HEK293T (cell line): ENCODE results near the gene TRDMT1.

Experiments used
- CTCF ChIA-PET: fragments of 350-600 bp; formaldehyde crosslinking; extraction: SDS; loops from one replicate; lab custom pipeline; 2021; ENCODE audit warnings: antibody characterized with exemption, inconsistent platforms; lab: Yijun Ruan, JAX
- POLR2A ChIA-PET: fragments of 350-600 bp; formaldehyde crosslinking; extraction: SDS; loops from one replicate; lab custom pipeline; 2020; ENCODE audit warnings: antibody characterized with exemption, inconsistent platforms; lab: Yijun Ruan, JAX
- DNase-seq: peaks from one replicate; pipeline ENCODE4 v3.0.0; 2012; ENCODE audit warnings: mixed read lengths; ENCODE audit errors: extremely low spot score
- ARNT ChIP-seq: fragments of 450-650 bp; IDR thresholded peaks from 2 replicates; pipeline ENCODE4 v1.6.1; 2017; ENCODE audit warnings: mild to moderate bottlenecking
- BHLHE40 ChIP-seq: fragments of 450-650 bp; IDR thresholded peaks from 2 replicates; pipeline ENCODE4 v1.6.1; 2016; ENCODE audit warnings: mild to moderate bottlenecking, moderate library complexity, borderline replicate concordance
- CTBP1 ChIP-seq: fragments of 450-650 bp; IDR thresholded peaks from 2 replicates; pipeline ENCODE4 v1.6.1; 2016; ENCODE audit warnings: borderline replicate concordance
- ELF4 ChIP-seq: fragments of 450-650 bp; IDR thresholded peaks from 2 replicates; pipeline ENCODE4 v1.6.1; 2017; ENCODE audit warnings: antibody characterized with exemption
- FOXA1 ChIP-seq: fragments of 450-650 bp; IDR thresholded peaks from 2 replicates; pipeline ENCODE4 v1.6.1; 2016; ENCODE audit warnings: mild to moderate bottlenecking
- FOXK2 ChIP-seq: fragments of 450-650 bp; IDR thresholded peaks from 2 replicates; pipeline ENCODE4 v1.6.1; 2016; ENCODE audit warnings: mild to moderate bottlenecking
- FOXM1 ChIP-seq: fragments of 450-650 bp; IDR thresholded peaks from 2 replicates; pipeline ENCODE4 v1.6.1; 2017; ENCODE audit warnings: mild to moderate bottlenecking, borderline replicate concordance
- HDGF ChIP-seq: fragments of 450-650 bp; IDR thresholded peaks from 2 replicates; pipeline ENCODE4 v1.6.1; 2017; ENCODE audit warnings: antibody characterized with exemption, borderline replicate concordance
- L3MBTL2 ChIP-seq: fragments of 450-650 bp; conservative IDR thresholded peaks from 2 replicates; pipeline ENCODE4 v1.6.1; 2016; ENCODE audit warnings: mild to moderate bottlenecking
- LEF1 ChIP-seq: fragments of 450-650 bp; IDR thresholded peaks from 2 replicates; pipeline ENCODE4 v1.6.1; 2017; ENCODE audit warnings: mild to moderate bottlenecking, borderline replicate concordance
- NFRKB ChIP-seq: fragments of 450-650 bp; IDR thresholded peaks from 2 replicates; pipeline ENCODE4 v1.6.1; 2016; ENCODE audit warnings: mild to moderate bottlenecking, moderate library complexity
- SP1 ChIP-seq: fragments of 450-650 bp; IDR thresholded peaks from 2 replicates; pipeline ENCODE4 v1.6.1; 2017
- SUZ12 ChIP-seq: fragments of 450-650 bp; IDR thresholded peaks from 2 replicates; pipeline ENCODE4 v1.6.1; 2016; ENCODE audit warnings: mild to moderate bottlenecking
- TARDBP ChIP-seq: fragments of 450-650 bp; IDR thresholded peaks from 2 replicates; pipeline ENCODE4 v1.6.1; 2016
- ZNF384 ChIP-seq: fragments of 450-650 bp; IDR thresholded peaks from 2 replicates; pipeline ENCODE4 v1.6.1; 2016
- TF ChIP-seq, protein P1 (sequence below): fragments of 450-650 bp; IDR thresholded peaks from 2 replicates; pipeline ENCODE4 v1.6.1; 2016

Gene TRDMT1

DNA sequence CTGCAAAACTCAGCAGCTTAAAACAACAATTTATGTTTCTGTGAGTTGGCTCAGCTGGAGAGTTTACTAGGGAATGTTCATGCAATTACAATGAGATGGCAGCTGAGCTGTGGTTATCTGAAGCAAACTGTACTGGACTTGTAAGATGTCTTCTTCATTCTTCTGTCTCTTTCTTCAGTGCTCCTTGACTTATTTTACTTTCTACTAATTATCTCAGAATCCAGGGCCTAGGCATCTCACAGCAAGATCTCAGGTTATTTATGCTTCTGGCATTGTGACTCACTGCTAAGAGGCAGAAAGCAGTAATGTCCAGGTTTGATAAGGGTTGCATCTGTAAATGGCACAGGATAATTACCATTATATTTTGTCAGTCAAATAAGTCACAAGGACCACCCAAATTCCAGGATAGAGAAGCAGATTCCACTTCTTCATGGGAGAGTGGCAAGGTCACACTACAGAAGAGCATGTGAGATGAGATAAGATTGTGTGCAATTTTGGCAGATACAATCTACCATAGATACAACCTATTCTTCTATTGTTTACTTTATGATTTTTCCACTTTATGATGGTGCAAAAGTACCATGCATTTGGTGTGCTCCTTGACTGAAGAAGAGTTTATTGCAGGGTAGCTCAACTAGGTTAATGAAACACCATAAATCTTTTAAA is 43.4 kb upstream of the TRDMT1 start:
- DNase-seq, result no peak
- ChIA-PET CTCF (interaction anchor here (0.5 to 0.6 kb wide), 3 partner anchors 14 to 493 kb away, joined by 3 read pairs; no protein-coding TSS in a partner anchor), POLR2A (interaction anchor here (4.7 kb wide), 1 partner anchor 15 kb away, joined by 27 read pairs; the partner anchor contains the start of gene VIM)
- TF ChIP-seq ZNF384, result no peak
- no peak for TF ChIP-seq ELF4
- TF ChIP-seq TARDBP, result no peak
- no peak for TF ChIP-seq SUZ12
- no peak for TF ChIP-seq HDGF
- TF ChIP-seq FOXK2, result no peak
- TF ChIP-seq CTBP1, result no peak
- no peak for TF ChIP-seq FOXA1
- no peak for TF ChIP-seq NFRKB
- TF ChIP-seq ARNT, result no peak
- no peak for TF ChIP-seq FOXM1
- no peak for TF ChIP-seq L3MBTL2
- TF ChIP-seq, protein P1, sequence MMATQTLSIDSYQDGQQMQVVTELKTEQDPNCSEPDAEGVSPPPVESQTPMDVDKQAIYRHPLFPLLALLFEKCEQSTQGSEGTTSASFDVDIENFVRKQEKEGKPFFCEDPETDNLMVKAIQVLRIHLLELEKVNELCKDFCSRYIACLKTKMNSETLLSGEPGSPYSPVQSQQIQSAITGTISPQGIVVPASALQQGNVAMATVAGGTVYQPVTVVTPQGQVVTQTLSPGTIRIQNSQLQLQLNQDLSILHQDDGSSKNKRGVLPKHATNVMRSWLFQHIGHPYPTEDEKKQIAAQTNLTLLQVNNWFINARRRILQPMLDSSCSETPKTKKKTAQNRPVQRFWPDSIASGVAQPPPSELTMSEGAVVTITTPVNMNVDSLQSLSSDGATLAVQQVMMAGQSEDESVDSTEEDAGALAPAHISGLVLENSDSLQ, result no peak
- no peak for TF ChIP-seq SP1

DNA sequence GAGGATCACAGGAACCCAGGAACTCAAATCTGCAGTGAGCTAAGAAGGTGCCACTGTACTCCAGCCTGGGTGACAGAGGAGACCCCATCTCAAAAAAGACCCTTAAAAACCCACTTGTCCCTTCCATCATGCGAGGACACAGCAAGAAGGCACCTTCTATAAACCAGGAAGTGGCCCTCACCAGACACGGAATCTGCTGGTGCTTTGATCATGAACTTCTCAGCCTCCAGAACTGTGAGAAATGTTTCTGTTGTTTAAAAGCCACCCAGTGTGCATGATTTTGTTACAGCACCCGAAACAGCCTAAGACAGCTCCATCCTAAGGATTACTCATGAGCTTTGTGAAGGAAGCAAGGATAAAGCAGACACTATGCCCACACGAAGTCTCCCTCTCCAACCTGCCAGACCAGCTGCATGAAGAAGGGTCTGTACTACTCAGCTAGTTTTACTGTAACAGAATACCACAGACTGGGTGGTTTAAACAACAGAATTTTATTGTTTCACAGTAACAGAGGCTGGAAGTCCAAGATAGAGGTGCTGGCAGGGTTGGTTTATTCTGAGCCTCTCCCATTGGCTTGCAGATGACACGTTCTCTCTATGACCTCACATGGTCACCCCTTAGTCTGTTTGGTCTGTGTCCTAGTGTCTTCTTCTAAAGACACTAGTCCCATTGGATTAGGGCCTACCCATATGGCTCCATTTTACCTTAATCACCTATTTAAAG is 40.3 kb upstream of the TRDMT1 start:
- ChIA-PET POLR2A (interaction anchor here (1.4 to 4.7 kb wide), 2 partner anchors 12 to 36 kb away, joined by 4 to 27 read pairs; partner anchors contain the start of gene VIM), CTCF (no interaction called here)
- no peak for DNase-seq
- no peak for TF ChIP-seq BHLHE40

DNA sequence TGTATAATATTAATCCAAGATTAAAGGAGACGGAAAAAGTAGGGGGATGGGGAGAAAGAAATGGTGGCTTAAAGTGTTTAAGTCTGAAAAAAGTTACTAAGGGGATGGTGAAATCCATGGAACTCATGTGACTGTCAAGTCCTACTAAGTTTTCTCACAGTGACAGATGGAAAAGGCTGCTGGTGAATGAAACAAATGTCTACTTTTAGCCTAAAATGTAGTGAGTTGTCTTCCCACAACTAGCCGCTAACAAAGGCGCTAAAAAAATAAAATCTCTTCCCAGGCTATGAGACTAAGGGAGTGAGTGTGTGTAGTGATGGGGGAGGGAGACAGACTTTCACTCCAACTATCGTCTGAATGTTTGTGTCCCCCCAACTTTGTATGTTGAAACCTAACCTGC is 39.1 kb upstream of the TRDMT1 start:
- no peak for TF ChIP-seq LEF1
- TF ChIP-seq FOXK2, result no peak
- no peak for TF ChIP-seq FOXA1
- TF ChIP-seq ARNT, result no peak
- TF ChIP-seq NFRKB, result no peak
- TF ChIP-seq ELF4, result no peak
- TF ChIP-seq SUZ12, result no peak
- TF ChIP-seq, protein P1, result no peak
- no peak for TF ChIP-seq L3MBTL2
- TF ChIP-seq TARDBP, result no peak
- no peak for TF ChIP-seq SP1
- TF ChIP-seq BHLHE40, result no peak
- no peak for TF ChIP-seq HDGF
- no peak for TF ChIP-seq ZNF384
- TF ChIP-seq FOXM1, result no peak
- no peak for TF ChIP-seq CTBP1
- CTCF ChIA-PET, result no interaction called here
- POLR2A ChIA-PET, result interaction anchor here (0.6 kb wide), 1 partner anchor 15 kb away, joined by 4 read pairs; no protein-coding TSS in a partner anchor
- no peak for DNase-seq

DNA sequence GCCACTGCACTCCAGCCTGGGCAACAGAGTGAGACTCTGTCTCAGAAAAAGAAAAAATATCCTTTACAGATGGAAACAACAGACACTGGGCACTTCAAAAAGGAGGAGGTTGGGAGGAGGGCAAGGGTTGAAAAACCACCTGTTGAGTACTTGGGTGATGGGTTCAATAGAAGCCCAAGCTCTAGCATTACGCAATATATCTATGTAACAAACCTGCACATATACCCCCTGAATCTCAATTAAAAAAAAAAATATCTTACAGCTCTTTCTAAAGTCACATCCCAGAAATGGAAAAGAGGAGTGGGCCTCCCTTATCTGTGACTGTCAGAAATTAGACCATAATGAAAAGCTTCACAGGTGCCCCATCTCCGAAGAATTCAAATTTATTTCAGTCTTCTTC is 38.6 kb upstream of the TRDMT1 start:
- TF ChIP-seq FOXK2 (no peak), ELF4 (no peak), SUZ12 (no peak), FOXM1 (no peak), FOXA1 (no peak), CTBP1 (no peak), L3MBTL2 (no peak), BHLHE40 (no peak), SP1 (no peak), HDGF (no peak), LEF1 (no peak), ZNF384 (no peak), TARDBP (no peak)
- TF ChIP-seq, protein P1, result no peak
- ChIA-PET CTCF (no interaction called here), POLR2A (interaction anchor here (0.6 kb wide), 1 partner anchor 14 kb away, joined by 4 read pairs; no protein-coding TSS in a partner anchor)
- DNase-seq, result no peak

DNA sequence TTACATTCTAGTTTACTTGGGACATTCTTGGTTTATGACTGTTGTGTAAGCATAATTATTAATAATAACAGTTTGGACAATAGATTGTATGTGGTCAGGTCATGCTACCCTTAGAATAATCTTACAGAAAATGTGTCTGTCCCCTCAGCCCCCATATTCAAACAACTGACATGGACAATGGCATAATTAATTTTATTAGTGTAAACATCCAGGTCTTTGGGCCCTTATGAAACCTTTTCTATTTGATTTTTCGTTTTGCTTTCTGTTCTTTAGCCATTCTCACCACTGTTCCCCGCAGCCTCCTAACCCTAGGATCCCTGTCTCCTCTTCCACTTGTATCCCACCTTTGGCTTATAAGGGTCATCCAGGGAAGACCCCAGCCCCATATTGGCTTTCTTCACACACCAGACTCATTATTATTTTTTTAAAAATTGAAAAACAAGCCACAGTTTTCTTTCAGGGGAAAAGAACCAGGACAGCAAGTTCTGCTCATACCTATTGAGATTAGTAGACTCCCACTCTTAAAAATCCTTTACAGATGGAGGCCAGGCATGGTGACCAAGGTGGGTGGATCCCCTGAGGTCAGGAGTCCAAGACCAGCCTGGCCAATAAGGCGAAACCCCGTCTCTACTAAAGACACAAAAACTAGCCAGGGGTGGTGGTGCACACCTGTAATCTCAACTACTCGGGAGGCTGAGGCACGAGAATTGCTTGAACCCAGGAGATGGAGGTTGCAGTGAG is 38.0 kb upstream of the TRDMT1 start:
- POLR2A ChIA-PET, result no interaction called here
- no peak for DNase-seq
- no peak for TF ChIP-seq ZNF384
- no peak for TF ChIP-seq NFRKB
- no peak for TF ChIP-seq LEF1
- no peak for TF ChIP-seq ARNT
- no peak for TF ChIP-seq FOXM1
- TF ChIP-seq ELF4, result no peak
- no peak for TF ChIP-seq TARDBP
- no peak for TF ChIP-seq HDGF
- CTCF ChIA-PET, result interaction anchor here (0.7 kb wide), 1 partner anchor 117 kb away, joined by 5 read pairs; no protein-coding TSS in a partner anchor
